ENCODE measurements around the gene NEDD9. TPM values are rescaled to one million over a fixed set of nuclear protein-coding genes. Genes with fewer than 3 reads are reported as not detected.

The NEDD9 gene
- total RNA-seq, 1 experiment from 2014 or later: 96.4 TPM

Other genes with a start within 250 kb of the NEDD9 start
- 4.6 and 6.6 TPM in 2 replicates for gene ELOVL2, start 188.4 kb downstream of the NEDD9 start, total RNA-seq (2014; rRNA removed; shearing (Covaris generic))
- gene SMIM13, start 138.8 kb downstream of the NEDD9 start, total RNA-seq (2014; rRNA removed; shearing (Covaris generic)): 17.3 and 18.5 TPM in 2 replicates
- gene ERVFRD-1, start 120.9 kb downstream of the NEDD9 start, total RNA-seq (2014; rRNA removed; shearing (Covaris generic)): 0.17 TPM in 1 of 2 replicates, not detected in the other